Ectodermal cell (in vitro differentiated cells): ENCODE results near the gene LMO1.

Experiments
- H3K27ac ChIP-seq: 2 replicates; pipeline ENCODE4 v1.7.0; 2013; ENCODE audit warnings: mild to moderate bottlenecking, low read depth, low read length; ENCODE audit not compliant: insufficient read depth, poor library complexity, severe bottlenecking
- H3K27me3 ChIP-seq: 2 replicates; pipeline ENCODE4 v1.7.0; 2013; ENCODE audit warnings: mild to moderate bottlenecking, low read length; ENCODE audit not compliant: insufficient read depth, control insufficient read depth, poor library complexity, severe bottlenecking
- H3K36me3 ChIP-seq: one replicate; pipeline ENCODE4 v1.7.0; 2013; ENCODE audit warnings: low read length; ENCODE audit not compliant: control insufficient read depth, insufficient read depth
- H3K4me1 ChIP-seq: one replicate; pipeline ENCODE4 v1.7.0; 2013; ENCODE audit warnings: low read length; ENCODE audit not compliant: control insufficient read depth, insufficient read depth
- H3K4me3 ChIP-seq: 2 replicates; pipeline ENCODE4 v1.7.0; 2013; ENCODE audit warnings: low read depth, low read length, control low read depth; ENCODE audit not compliant: insufficient read depth
- H3K9me3 ChIP-seq: 2 replicates; pipeline ENCODE4 v1.7.0; 2013; ENCODE audit warnings: mild to moderate bottlenecking, low read length, moderate library complexity; ENCODE audit not compliant: control insufficient read depth
- WGBS, 2 experiments: methylation state at CpG; one replicate each; pipeline ENCODE4 v1.1.7; 2013; ENCODE audit warnings: missing lambda C conversion rate in 2 of 2; 5-methylcytosine and 5-hydroxymethylcytosine counted together

The LMO1 gene

GRCh38 chr11:8266246-8267241, 2.9 kb upstream of the LMO1 start:
- Histone ChIP-seq H3K4me1 (peaks cover 19% of the 10 kb centered on the region), H3K9me3 (no peaks in the 10 kb centered on the region), H3K27ac (no peak overlapping the region), H3K4me3 (no peak overlapping the region), H3K36me3 (no peaks in the 10 kb centered on the region), H3K27me3 (peaks cover 74% of the 10 kb centered on the region)
- WGBS, 2 experiments, result 82 to 90% methylated on average over 10 to 11 of the region's 11 CpGs

GRCh38 chr11:8265681-8266241, 2.1 kb upstream of the LMO1 start:
- Histone ChIP-seq H3K27ac (no peak overlapping the region), H3K9me3 (no peaks in the 10 kb centered on the region), H3K36me3 (no peaks in the 10 kb centered on the region), H3K4me3 (no peak overlapping the region), H3K4me1 (peaks cover 19% of the 10 kb centered on the region), H3K27me3 (peaks cover 82% of the 10 kb centered on the region)
- WGBS, 2 experiments, result 56 to 61% methylated on average over 6 of the region's 6 CpGs

- Histone ChIP-seq H3K27ac (no peak overlapping the region), H3K4me1 (peaks cover 24% of the 10 kb centered on the region), H3K9me3 (no peaks in the 10 kb centered on the region), H3K27me3 (peaks cover 60% of the 10 kb centered on the region), H3K36me3 (no peaks in the 10 kb centered on the region), H3K4me3 (peak overlapping the region; percentile 42)
- WGBS, 2 experiments, result 1 to 2% methylated on average over 53 of the region's 53 CpGs
Observed at GRCh38 chr11:8263109-8263768, 439 bp downstream of the LMO1 start.

- no peak overlapping the region for H3K27ac ChIP-seq
- no peaks in the 10 kb centered on the region for H3K9me3 ChIP-seq
- H3K4me1 ChIP-seq, result peaks cover 24% of the 10 kb centered on the region
- H3K27me3 ChIP-seq, result peaks cover 54% of the 10 kb centered on the region
- peak overlapping the region; percentile 42 for H3K4me3 ChIP-seq
- no peaks in the 10 kb centered on the region for H3K36me3 ChIP-seq
- 1% methylated on average over 66 of the region's 66 CpGs for WGBS, 2 experiments
Observed at GRCh38 chr11:8262552-8263108, 1.0 kb downstream of the LMO1 start.

- H3K4me3 ChIP-seq, result peak overlapping the region; percentile 42
- no peaks in the 10 kb centered on the region for H3K9me3 ChIP-seq
- WGBS, 2 experiments, result 57% methylated on average over 12 of the region's 12 CpGs
- no peak overlapping the region for H3K27ac ChIP-seq
- peaks cover 48% of the 10 kb centered on the region for H3K27me3 ChIP-seq
- H3K36me3 ChIP-seq, result no peaks in the 10 kb centered on the region
- H3K4me1 ChIP-seq, result peaks cover 24% of the 10 kb centered on the region
Observed at GRCh38 chr11:8261921-8262551, 1.6 kb downstream of the LMO1 start.

DNA sequence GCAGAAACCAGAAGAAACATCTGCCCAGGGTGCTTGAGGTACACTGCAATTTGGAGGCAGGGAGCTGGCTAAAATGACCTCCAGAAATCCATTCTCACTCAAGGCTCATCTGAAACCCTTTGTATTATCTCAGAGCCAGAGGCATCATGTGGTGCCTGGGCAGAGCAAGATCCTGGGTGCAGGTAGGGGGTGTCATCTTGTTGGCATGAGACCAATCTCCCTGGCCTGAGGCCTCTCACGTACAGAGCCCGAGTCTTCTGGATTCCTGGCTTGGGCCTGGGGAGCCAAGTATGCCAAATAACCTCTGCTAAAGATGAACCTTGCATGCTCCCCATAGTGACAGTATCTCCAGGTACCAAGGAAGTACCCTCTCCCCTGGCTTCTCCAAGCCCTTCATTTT, 2.4 kb downstream of the LMO1 start:
- no peaks in the 10 kb centered on the region for H3K9me3 ChIP-seq
- no peaks in the 10 kb centered on the region for H3K36me3 ChIP-seq
- WGBS, 2 experiments, result 97% methylated on average over 2 of the region's 2 CpGs
- no peak overlapping the region for H3K27ac ChIP-seq
- no peak overlapping the region for H3K4me3 ChIP-seq
- peaks cover 41% of the 10 kb centered on the region for H3K27me3 ChIP-seq
- H3K4me1 ChIP-seq, result peaks cover 19% of the 10 kb centered on the region

GRCh38 chr11:8260202-8260966, 3.3 kb downstream of the LMO1 start:
- peaks cover 12% of the 10 kb centered on the region for H3K4me1 ChIP-seq
- H3K36me3 ChIP-seq, result no peaks in the 10 kb centered on the region
- peaks cover 36% of the 10 kb centered on the region for H3K27me3 ChIP-seq
- no peak overlapping the region for H3K27ac ChIP-seq
- WGBS, 2 experiments, result 91 to 92% methylated on average over 20 of the region's 20 CpGs
- no peak overlapping the region for H3K4me3 ChIP-seq
- H3K9me3 ChIP-seq, result no peaks in the 10 kb centered on the region

GRCh38 chr11:8259306-8259959, 4.2 kb downstream of the LMO1 start:
- no peak overlapping the region for H3K27ac ChIP-seq

GRCh38 chr11:8258784-8259183, 4.9 kb downstream of the LMO1 start:
- Histone ChIP-seq H3K27ac (no peak overlapping the region), H3K4me1 (peaks cover 12% of the 10 kb centered on the region), H3K36me3 (no peaks in the 10 kb centered on the region), H3K4me3 (no peak overlapping the region), H3K9me3 (no peaks in the 10 kb centered on the region), H3K27me3 (peaks cover 25% of the 10 kb centered on the region)
- WGBS, 2 experiments, result 92 to 97% methylated on average over 9 of the region's 9 CpGs

More at GRCh38 chr11:8259306-8259959, 4.2 kb downstream of the LMO1 start:
- Histone ChIP-seq H3K9me3 (no peaks in the 10 kb centered on the region), H3K36me3 (no peaks in the 10 kb centered on the region), H3K4me3 (no peak overlapping the region), H3K27me3 (peaks cover 28% of the 10 kb centered on the region), H3K4me1 (peaks cover 12% of the 10 kb centered on the region)
- 85 to 87% methylated on average over 11 of the region's 11 CpGs for WGBS, 2 experiments
